Mucosa of rectum (tissue), 2 donors: ENCODE data around the gene CYP4F22.

Experiments used
- H3K27ac ChIP-seq, 2 donors: one replicate each; pipeline ENCODE4 v1.7.0; 2013; ENCODE audit warnings: inconsistent platforms in 2 of 2, low read depth in 2 of 2, low read length in 2 of 2
- H3K27me3 ChIP-seq, 2 donors: one replicate each; pipeline ENCODE4 v1.7.0; 2013; ENCODE audit warnings: low read length in 2 of 2; ENCODE audit not compliant: control insufficient read depth in 2 of 2, insufficient read depth in 2 of 2
- H3K36me3 ChIP-seq, 2 donors: one replicate each; pipeline ENCODE4 v1.7.0; 2013; ENCODE audit warnings: low read length in 2 of 2; ENCODE audit not compliant: control insufficient read depth in 2 of 2, insufficient read depth in 2 of 2
- H3K4me1 ChIP-seq, 2 donors: one replicate each; pipeline ENCODE4 v1.7.0; 2013; ENCODE audit warnings: low read length in 2 of 2, mild to moderate bottlenecking in 1 of 2; ENCODE audit not compliant: control insufficient read depth in 2 of 2, insufficient read depth in 2 of 2
- H3K4me3 ChIP-seq, 2 donors: one replicate each; pipeline ENCODE4 v1.7.0; 2013; ENCODE audit warnings: low read length in 2 of 2
- H3K9ac ChIP-seq, 2 donors: one replicate each; pipeline ENCODE4 v1.7.0; 2013; ENCODE audit warnings: low read length in 2 of 2, low read depth in 1 of 2, mild to moderate bottlenecking in 1 of 2
- H3K9me3 ChIP-seq, 2 donors: one replicate each; pipeline ENCODE4 v1.7.0; 2013; ENCODE audit warnings: low read length in 2 of 2; ENCODE audit not compliant: control insufficient read depth in 2 of 2
- donor health status: healthy.
- donor health status: Normal muscosa, but diverticular disease.

The CYP4F22 gene

GRCh38 chr19:15508035-15508710 is at the start of gene CYP4F22:
Gene CYP4F22 (plus strand): TSS chr19:15508525. CDS start chr19:15525337, 16,812 bp downstream.
- Histone ChIP-seq H3K27ac (no peak within 1 kb of the TSS), H3K9ac (no peak within 1 kb of the TSS), H3K4me3 (no peak within 1 kb of the TSS), H3K9me3 (no peaks in the 10 kb centered on the region), H3K4me1 (no peaks in the 10 kb centered on the region), H3K36me3 (no peaks in the 10 kb centered on the region), H3K27me3 (peaks cover 20 to 22% of the 10 kb centered on the region in 2 donors)

- Histone ChIP-seq H3K9me3 (no peaks in the 10 kb centered on the region), H3K4me1 (no peaks in the 10 kb centered on the region), H3K4me3 (no peak overlapping the region), H3K36me3 (no peaks in the 10 kb centered on the region), H3K27ac (no peak overlapping the region), H3K27me3 (peaks cover under 1 to 3% of the 10 kb centered on the region in 2 donors), H3K9ac (no peak overlapping the region)
These were observed 46.6 kb upstream of the CYP4F22 start for GRCh38 chr19:15461694-15462093.

GRCh38 chr19:15463861-15464371 is 44.4 kb upstream of the CYP4F22 start:
- H3K27me3 ChIP-seq: peaks cover 3 to 7% of the 10 kb centered on the region in 2 donors
- no peaks in the 10 kb centered on the region for H3K36me3 ChIP-seq
- peak overlapping the region; percentile 19 to 56 for H3K9ac ChIP-seq
- peak overlapping the region; percentile 51 to 60 for H3K4me3 ChIP-seq
- no peaks in the 10 kb centered on the region for H3K9me3 ChIP-seq
- H3K27ac ChIP-seq: peak overlapping the region; percentile 40 to 74
- peaks cover 0 to 2% of the 10 kb centered on the region in 2 donors for H3K4me1 ChIP-seq

GRCh38 chr19:15464394-15465385 is 43.6 kb upstream of the CYP4F22 start, which contains the start of gene RASAL3:
Gene RASAL3 (minus strand): TSS chr19:15464544. CDS start chr19:15464358, 186 bp downstream.
- Histone ChIP-seq H3K4me1 (peaks cover 2 to 3% of the 10 kb centered on the region in 2 donors), H3K27ac (peak within 1 kb of the TSS; percentile 40 to 74), H3K36me3 (no peaks in the 10 kb centered on the region), H3K4me3 (peak within 1 kb of the TSS; percentile 51 to 60), H3K27me3 (peaks cover 3 to 9% of the 10 kb centered on the region in 2 donors), H3K9me3 (no peaks in the 10 kb centered on the region), H3K9ac (peak within 1 kb of the TSS; percentile 19 to 58)

- Histone ChIP-seq H3K27ac (peak overlapping the region in 1 of 2 donors; percentile 34), H3K9ac (peak overlapping the region in 1 of 2 donors; percentile 3), H3K4me1 (peaks cover 2 to 3% of the 10 kb centered on the region in 2 donors), H3K4me3 (no peak overlapping the region), H3K27me3 (peaks cover 3 to 9% of the 10 kb centered on the region in 2 donors), H3K36me3 (no peaks in the 10 kb centered on the region), H3K9me3 (no peaks in the 10 kb centered on the region)
These were observed 41.2 kb upstream of the CYP4F22 start for GRCh38 chr19:15466851-15467733.

GRCh38 chr19:15467734-15468214 is 40.6 kb upstream of the CYP4F22 start:
- Histone ChIP-seq H3K36me3 (no peaks in the 10 kb centered on the region), H3K27me3 (peaks cover 3 to 9% of the 10 kb centered on the region in 2 donors), H3K9me3 (no peaks in the 10 kb centered on the region), H3K27ac (no peak overlapping the region), H3K4me3 (no peak overlapping the region), H3K9ac (no peak overlapping the region), H3K4me1 (peaks cover 2 to 3% of the 10 kb centered on the region in 2 donors)

- peaks cover 3 to 9% of the 10 kb centered on the region in 2 donors for H3K27me3 ChIP-seq
- H3K4me3 ChIP-seq: no peak overlapping the region
- H3K9ac ChIP-seq: no peak overlapping the region
- H3K9me3 ChIP-seq: no peaks in the 10 kb centered on the region
- no peaks in the 10 kb centered on the region for H3K36me3 ChIP-seq
- no peak overlapping the region for H3K27ac ChIP-seq
- H3K4me1 ChIP-seq: peaks cover 2 to 3% of the 10 kb centered on the region in 2 donors
These were observed 39.4 kb upstream of the CYP4F22 start for GRCh38 chr19:15468675-15469512.

GRCh38 chr19:15469513-15470297 is 38.6 kb upstream of the CYP4F22 start:
- H3K9ac ChIP-seq: no peak overlapping the region
- peak overlapping the region; percentile 32 to 45 for H3K4me3 ChIP-seq
- no peaks in the 10 kb centered on the region for H3K36me3 ChIP-seq
- H3K27me3 ChIP-seq: peaks cover 3 to 9% of the 10 kb centered on the region in 2 donors
- H3K27ac ChIP-seq: no peak overlapping the region
- H3K9me3 ChIP-seq: no peaks in the 10 kb centered on the region
- peaks cover 2 to 3% of the 10 kb centered on the region in 2 donors for H3K4me1 ChIP-seq
